A673 (cell line): ENCODE results near the gene POU2AF3.

Source experiments
- CTCF ChIP-seq: fragments of 300-800, 200-600 bp; sonication (generic); conservative IDR thresholded peaks from 2 replicates; pipeline ENCODE4 v1.5.1; 2017; ENCODE audit warnings: low read depth, mild to moderate bottlenecking, antibody characterized with exemption, low read length, moderate library complexity, mixed read lengths
- EZH2 ChIP-seq: fragments of 200-600 bp; sonication (generic); IDR thresholded peaks from 2 replicates; pipeline ENCODE4 v1.6.1; 2017; ENCODE audit warnings: borderline replicate concordance, low read depth, mild to moderate bottlenecking, mixed read lengths, antibody characterized with exemption, low read length; ENCODE audit not compliant: poor library complexity, severe bottlenecking

GRCh38 chr11:111250936-111251335 is 47.4 kb upstream of the POU2AF3 start:
- TF ChIP-seq CTCF: no peak
- no peak for TF ChIP-seq EZH2
